ENCODE measurements around the gene POLR2J2.
"Not testable (repeated sequence)": the region's sequence is repeated elsewhere in the genome, so short reads cannot be mapped to it uniquely, and the experiment has no call there.

- not testable (repeated sequence) for TF ChIP-seq CTCF (IDR thresholded peaks at IDR 0.05; ENCODE audit: insufficient read depth, low read length); GABPA (IDR thresholded peaks at IDR 0.05; ENCODE audit: low read depth)
Observed at GRCh38 chr7:102642691-102643090, 28.8 kb downstream of the POLR2J2 start, which contains the start of gene UPK3BL1.
